SH-SY5Y (cell line): Measurements from ENCODE around the gene MX1.

ENCODE experiments used
- GATA2 ChIP-seq: IDR thresholded peaks from 2 replicates; pipeline ENCODE4 v1.6.1; 2011; ENCODE audit warnings: mild to moderate bottlenecking, low read depth, low read length
- GATA3 ChIP-seq: IDR thresholded peaks from 2 replicates; pipeline ENCODE4 v1.6.1; 2011; ENCODE audit warnings: low read depth, mild to moderate bottlenecking, low read length, moderate library complexity

DNA sequence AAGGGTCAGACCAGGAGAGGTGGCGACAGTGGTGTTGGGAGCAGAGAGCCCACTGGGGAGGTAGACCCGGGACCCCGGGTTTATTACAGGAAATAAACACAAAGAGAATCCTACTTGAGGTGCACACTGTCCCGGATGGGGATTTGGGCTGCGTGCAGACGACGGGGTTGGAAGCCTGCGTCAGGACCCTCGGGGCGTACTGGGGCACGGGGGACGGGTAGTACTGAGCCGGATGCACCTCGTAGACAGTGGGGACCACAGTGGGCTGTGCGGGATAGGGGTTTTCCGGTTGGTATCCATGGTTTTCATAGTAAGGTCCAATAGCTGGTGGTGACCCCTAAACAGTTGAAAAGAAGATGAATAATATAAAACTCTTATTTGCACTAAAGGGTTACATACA lies 68.2 kb downstream of the MX1 start:
- TF ChIP-seq GATA2, result no peak
- TF ChIP-seq GATA3, result no peak
